ENCODE data around the gene ENDOD1.

ENDOD1 gene

GRCh38 chr11:95155385-95155784, 65.7 kb downstream of the ENDOD1 start:
- no peaks in the 10 kb centered on the region for H3K9me3 ChIP-seq
- H3K36me3 ChIP-seq: no peaks in the 10 kb centered on the region
- H3K4me3 ChIP-seq: no peak overlapping the region
- no peak for DNase-seq
- TF ChIP-seq CTCF (IDR thresholded peaks at IDR 0.05): no peak
- peaks cover 0 to 48% (median 27%) of the 10 kb centered on the region in 4 donors for H3K4me1 ChIP-seq
- H3K27me3 ChIP-seq: no peaks in the 10 kb centered on the region
- intact Hi-C loops (cut with DNase I; ENCODE audit: low total_unique reads): loop anchor here (2.0 kb wide), 1 partner anchor 551 kb away; no protein-coding TSS in a partner anchor
- peak overlapping the region in 1 of 2 donors; percentile 74 for H3K27ac ChIP-seq

- H3K9me3 ChIP-seq: no peaks in the 10 kb centered on the region
- H3K4me3 ChIP-seq: no peak overlapping the region
- no peak for DNase-seq
- intact Hi-C loops (cut with DNase I; ENCODE audit: low total_unique reads): no loop called here
- H3K4me1 ChIP-seq: peaks cover 0 to 46% (median 27%) of the 10 kb centered on the region in 4 donors
- peak overlapping the region; percentile 33 to 74 for H3K27ac ChIP-seq
- no peak for TF ChIP-seq CTCF (IDR thresholded peaks at IDR 0.05)
- H3K27me3 ChIP-seq: no peaks in the 10 kb centered on the region
- no peaks in the 10 kb centered on the region for H3K36me3 ChIP-seq
These were observed 66.6 kb downstream of the ENDOD1 start for GRCh38 chr11:95156133-95156721.

- Histone ChIP-seq H3K4me3 (peak overlapping the region; percentile 14 to 17), H3K27ac (peak overlapping the region; percentile 33 to 74), H3K9me3 (no peaks in the 10 kb centered on the region), H3K27me3 (no peaks in the 10 kb centered on the region), H3K4me1 (peaks cover 0 to 40% (median 24%) of the 10 kb centered on the region in 4 donors), H3K36me3 (no peaks in the 10 kb centered on the region)
- TF ChIP-seq CTCF (IDR thresholded peaks at IDR 0.05): no peak
- intact Hi-C loops (cut with DNase I; ENCODE audit: low total_unique reads): no loop called here
- peak; percentile 49 to 82 for DNase-seq
These were observed 67.4 kb downstream of the ENDOD1 start for GRCh38 chr11:95156916-95157541.

GRCh38 chr11:95157824-95158223, 68.2 kb downstream of the ENDOD1 start:
- peaks cover 0 to 34% (median 23%) of the 10 kb centered on the region in 4 donors for H3K4me1 ChIP-seq
- DNase-seq: no peak
- no peaks in the 10 kb centered on the region for H3K9me3 ChIP-seq
- H3K36me3 ChIP-seq: no peaks in the 10 kb centered on the region
- no peak overlapping the region for H3K4me3 ChIP-seq
- H3K27ac ChIP-seq: peak overlapping the region; percentile 33 to 74
- intact Hi-C loops (cut with DNase I; ENCODE audit: low total_unique reads): no loop called here
- H3K27me3 ChIP-seq: no peaks in the 10 kb centered on the region
- TF ChIP-seq CTCF (IDR thresholded peaks at IDR 0.05): no peak

GRCh38 chr11:95161248-95161647, 71.6 kb downstream of the ENDOD1 start:
- Histone ChIP-seq H3K27ac (no peak overlapping the region), H3K9me3 (no peaks in the 10 kb centered on the region), H3K36me3 (no peaks in the 10 kb centered on the region), H3K27me3 (no peaks in the 10 kb centered on the region), H3K4me1 (peaks cover 0 to 20% (median 16%) of the 10 kb centered on the region in 4 donors), H3K4me3 (no peak overlapping the region)
- intact Hi-C loops (cut with DNase I; ENCODE audit: low total_unique reads): no loop called here
- TF ChIP-seq CTCF (IDR thresholded peaks at IDR 0.05): no peak
- DNase-seq: no peak
